ENCODE results near the gene NSUN6.

DNA sequence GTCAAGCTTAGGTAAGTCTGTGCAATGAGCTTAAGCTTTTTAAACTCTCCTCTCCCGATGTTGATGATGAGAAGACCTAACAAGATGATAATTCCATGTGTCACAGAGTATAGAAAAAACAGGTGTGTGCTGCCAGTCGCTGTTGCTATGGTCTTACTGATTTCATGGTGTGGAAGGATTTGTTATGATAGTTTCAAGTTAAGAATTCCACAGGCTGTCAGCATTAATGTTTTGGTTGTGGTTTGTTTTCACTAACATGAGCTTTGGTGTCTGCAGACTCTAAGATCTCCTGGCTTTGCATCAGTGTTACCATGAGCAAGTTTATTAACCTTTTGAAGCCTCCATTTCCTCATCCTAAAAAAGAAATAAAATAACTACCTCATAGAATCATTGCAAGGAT lies 123.7 kb downstream of the NSUN6 start:
- TF ChIP-seq SIN3A (IDR thresholded peaks at IDR 0.05; ENCODE audit: borderline replicate concordance, low read depth, low read length) (no peak), EZH2phosphoT487 (IDR thresholded peaks at IDR 0.05; ENCODE audit: borderline replicate concordance, low read depth) (no peak), EP300 (IDR thresholded peaks at IDR 0.05; ENCODE audit: borderline replicate concordance in 1 of 2, low read depth in 1 of 2, low read length in 1 of 2) (no peak), ELF1 (IDR thresholded peaks at IDR 0.05) (no peak), JUND (IDR thresholded peaks at IDR 0.05) (no peak), TEAD4 (IDR thresholded peaks at IDR 0.05; ENCODE audit: borderline replicate concordance, insufficient read depth) (no peak), NFIC (IDR thresholded peaks at IDR 0.05; ENCODE audit: borderline replicate concordance) (no peak)
- TF ChIP-seq, protein P1, sequence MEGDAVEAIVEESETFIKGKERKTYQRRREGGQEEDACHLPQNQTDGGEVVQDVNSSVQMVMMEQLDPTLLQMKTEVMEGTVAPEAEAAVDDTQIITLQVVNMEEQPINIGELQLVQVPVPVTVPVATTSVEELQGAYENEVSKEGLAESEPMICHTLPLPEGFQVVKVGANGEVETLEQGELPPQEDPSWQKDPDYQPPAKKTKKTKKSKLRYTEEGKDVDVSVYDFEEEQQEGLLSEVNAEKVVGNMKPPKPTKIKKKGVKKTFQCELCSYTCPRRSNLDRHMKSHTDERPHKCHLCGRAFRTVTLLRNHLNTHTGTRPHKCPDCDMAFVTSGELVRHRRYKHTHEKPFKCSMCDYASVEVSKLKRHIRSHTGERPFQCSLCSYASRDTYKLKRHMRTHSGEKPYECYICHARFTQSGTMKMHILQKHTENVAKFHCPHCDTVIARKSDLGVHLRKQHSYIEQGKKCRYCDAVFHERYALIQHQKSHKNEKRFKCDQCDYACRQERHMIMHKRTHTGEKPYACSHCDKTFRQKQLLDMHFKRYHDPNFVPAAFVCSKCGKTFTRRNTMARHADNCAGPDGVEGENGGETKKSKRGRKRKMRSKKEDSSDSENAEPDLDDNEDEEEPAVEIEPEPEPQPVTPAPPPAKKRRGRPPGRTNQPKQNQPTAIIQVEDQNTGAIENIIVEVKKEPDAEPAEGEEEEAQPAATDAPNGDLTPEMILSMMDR (IDR thresholded peaks at IDR 0.05) = no peak

Measured in SK-N-SH (cell line).